GM19351 (cell line): ENCODE data around the gene CDK18.

Experiments used
- ATAC-seq: cut with Tn5 transposase; IDR thresholded peaks from one replicate; pipeline ENCODE4 v1.9.1; 2021; ENCODE audit warnings: mild to moderate bottlenecking, moderate library complexity; ENCODE audit not compliant: unreplicated experiment

The CDK18 gene

DNA sequence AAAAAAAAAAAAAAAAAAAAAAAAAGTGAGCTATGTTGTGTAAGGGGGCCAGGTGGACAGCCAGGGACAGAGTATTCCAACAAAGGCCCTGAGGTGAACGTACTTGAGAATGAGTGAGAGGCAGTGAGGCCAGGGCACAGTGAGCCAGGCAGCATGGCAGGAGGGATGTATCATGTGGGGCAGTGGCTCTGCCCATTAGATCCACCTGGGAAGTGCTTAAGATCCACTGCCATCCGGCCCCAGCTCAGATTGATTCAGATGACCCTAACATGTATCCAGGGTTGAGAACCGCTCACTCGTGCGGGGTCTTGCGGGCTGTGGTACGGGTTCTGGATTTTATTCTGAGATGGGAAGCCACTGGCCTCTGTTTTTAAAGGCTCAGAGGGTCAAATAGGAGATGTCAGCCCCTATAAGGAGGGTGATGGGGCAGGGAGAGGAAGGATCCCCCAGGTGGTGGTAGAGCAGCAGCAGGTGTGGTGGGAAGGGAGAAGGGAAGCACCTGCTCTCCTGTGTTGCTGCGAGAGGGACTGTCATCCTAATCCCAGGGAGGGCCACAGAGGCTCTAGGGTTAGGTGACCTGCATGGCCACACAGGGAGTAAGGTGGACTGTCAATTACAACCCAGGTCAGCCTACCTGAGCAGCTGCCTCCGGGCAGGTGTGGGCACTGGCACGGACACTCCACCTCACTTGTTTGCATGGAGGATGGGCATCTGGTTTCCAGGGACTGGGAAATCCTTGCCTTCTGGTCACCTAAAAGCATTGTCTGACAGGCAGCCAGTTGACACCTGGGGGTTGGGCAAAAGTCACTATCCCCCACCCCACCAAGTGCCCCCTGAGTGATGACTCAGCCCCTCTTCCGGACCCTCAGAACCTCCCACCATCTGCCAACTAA, 31.6 kb downstream of the CDK18 start:
- no peak for ATAC-seq

DNA sequence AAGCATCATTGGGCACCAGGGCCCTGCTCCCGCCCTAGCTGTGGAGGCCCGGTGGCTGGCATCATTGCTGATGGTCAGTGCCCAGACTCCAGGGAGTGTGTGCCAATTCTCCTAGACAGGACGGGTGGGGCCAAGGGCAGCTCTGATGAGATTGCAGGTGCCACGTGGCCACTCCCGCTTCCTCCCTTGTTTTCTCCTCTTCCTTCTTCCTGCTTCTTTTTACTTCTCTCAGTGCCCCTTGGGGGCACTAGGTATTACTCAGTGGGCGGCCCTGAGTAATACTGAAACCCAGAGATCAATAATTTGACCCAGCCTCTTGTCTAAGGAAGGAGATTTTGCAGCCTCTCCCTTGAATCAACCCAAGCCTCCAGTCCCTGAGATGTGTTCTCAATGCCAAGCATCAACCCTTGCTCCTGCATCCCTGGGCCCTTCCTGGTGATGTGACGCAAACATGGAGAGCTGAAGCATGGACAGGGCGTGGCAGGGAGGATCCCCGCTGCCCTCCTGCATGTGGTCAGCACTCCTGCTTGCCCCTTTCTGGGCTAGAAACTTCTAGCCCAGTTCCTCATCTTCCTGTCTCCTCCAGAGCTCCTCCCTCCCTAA, 32.4 kb downstream of the CDK18 start:
- ATAC-seq = no peak

DNA sequence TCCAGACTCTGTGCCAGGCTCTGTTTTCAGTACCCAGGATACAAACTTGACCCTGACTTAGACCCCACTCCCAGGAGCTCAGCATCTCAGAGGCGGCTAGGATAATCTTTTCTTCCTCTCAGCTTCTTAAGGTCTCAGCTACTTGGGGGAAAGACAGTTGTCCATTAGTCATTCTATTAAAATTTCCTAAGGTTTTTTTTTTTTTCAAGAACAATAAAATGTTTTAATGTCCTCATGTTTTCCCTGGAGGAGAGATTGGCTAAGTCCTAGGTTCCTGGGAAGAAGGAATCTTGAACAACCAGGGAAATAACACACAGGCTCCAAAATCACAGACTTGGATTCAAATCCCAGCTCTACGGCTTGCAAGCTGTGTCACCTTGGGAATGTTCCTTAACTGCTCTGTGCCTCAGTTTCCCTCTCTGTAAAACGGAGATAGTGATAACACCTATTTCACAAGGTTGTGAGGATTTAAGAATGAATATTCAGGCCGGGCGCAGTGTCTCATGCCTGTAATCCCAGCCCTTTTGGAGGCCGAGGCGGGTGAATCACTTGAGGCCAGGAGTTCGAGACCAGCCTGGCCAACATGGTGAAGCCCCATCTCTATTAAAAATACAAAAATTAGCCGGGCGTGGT, 33.0 kb downstream of the CDK18 start:
- no peak for ATAC-seq

DNA sequence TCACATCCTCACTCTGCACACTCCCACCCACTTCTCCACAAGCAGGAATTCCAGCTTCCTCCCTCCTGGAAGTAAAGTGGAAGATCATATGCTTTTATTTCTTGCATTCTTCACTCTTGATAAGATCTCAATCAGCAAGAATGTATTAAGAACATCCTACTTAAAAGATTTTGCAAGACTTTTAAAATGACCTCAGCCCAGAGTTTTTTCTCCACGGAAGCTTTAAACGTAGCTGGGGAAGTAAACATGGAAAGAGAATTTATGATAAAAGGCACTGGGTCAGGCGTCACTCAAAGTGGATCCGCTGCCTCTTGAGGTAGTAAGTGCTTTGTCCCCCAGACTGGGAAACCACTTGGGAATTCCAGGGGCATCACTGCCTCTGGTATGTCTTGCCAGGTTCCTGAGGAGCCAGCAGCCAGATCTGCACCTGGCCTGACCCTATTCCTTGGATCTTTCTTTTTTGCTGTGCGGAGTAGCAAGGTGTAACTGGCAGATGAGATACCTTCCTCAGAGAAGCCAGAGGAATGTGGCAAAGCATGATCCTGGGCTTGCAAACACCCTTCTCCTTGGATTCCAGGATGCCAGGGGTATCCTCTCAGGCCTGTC, 33.9 kb downstream of the CDK18 start:
- ATAC-seq = no peak

DNA sequence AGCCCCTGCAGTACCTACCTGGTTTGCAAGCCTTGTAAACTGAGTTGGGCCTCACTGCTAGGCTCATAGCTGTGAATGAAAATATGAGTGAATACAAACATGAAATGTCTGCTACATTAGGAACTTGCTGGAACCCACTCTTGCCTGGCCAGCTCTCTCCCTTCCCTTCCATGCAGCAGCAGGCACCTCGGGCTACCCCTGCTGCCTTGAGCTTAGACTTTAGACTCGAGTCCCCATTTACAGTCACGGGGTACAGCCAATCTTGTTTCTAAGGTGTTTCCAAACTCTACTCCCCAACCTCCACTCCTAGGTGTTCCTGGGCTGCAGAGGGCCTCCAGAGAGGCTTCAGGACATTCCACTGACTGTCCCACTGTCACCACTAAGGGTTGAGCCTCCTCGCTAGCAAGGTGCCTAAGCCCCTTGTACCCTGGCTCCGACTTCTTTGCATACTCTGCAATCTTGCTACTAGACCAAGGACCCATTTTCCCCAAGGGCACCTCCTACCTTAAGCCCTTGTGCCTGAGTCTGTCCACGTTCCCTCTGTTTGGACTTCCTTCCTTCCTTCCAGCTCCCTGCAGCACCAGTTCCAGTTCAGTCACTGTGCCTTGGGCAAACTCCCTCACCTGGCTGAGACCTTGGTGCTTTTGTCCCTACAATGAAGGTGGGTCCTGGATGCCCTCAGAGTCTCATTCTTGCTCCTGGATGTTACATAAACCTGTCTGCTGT, 36.9 kb downstream of the CDK18 start:
- no peak for ATAC-seq

DNA sequence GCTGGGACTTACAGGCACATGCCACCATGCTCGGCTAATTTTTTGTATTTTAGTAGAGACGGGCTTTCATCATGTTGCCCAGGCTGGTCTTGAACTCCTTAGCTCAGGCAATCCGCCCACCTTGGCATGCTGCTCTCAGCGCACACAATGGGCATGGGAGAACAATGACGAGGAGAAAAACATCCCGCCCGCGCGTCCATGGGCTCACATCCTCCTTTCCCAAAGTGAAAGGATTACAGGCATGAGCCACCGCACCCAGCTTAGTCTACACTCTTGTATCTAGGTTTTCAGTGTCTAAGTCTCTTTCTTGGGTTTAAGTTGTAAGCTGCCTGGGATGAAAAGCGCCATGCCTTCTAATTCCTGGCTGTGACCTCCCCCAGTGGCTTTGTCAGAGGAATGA, 37.9 kb downstream of the CDK18 start:
- ATAC-seq = no peak

DNA sequence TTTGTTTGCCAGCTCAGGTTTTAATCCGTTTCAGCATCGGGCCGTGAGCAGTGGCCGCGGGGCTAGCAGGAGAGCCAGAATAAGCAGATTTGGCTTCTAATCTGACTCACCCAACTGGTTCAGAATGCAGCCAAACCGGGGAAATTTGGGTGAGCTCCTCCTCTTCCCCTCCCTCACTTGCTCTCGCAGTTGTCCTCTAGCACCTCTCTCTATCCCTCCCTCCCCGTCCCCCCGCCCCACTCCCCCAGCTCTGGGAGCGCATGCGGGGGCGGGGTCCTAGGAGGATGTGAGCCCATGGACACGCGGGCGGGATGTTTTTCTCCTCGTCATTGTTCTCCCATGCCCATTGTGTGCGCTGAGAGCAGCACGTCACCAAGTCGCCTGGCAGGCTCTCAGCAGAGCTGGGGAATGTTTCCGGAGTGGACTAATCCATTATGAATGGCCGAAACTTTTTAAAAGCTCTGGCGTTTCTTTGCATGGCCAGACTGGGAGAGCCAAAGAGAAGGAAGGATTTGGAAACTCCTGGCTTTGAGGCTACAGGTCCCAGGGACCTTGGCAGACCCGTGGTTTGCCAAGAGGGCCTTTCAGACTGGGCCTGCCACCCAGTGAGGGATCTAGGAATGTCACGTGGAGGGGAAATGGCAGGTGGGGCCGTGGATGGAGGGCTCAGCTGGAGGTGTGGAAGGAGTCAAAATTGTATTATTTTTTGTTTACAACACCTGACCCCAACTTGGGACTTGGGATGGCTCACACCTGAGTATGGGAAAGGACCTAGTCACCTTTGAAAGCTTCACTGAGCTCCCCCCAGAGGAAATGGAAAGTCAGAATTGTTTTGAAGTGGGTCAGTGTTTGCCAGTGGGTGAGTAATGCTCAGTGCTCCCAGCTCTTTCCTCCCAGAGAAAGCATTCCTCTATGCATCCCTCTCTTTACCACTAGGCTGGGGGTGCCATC, 39.2 kb downstream of the CDK18 start:
- ATAC-seq = no peak

DNA sequence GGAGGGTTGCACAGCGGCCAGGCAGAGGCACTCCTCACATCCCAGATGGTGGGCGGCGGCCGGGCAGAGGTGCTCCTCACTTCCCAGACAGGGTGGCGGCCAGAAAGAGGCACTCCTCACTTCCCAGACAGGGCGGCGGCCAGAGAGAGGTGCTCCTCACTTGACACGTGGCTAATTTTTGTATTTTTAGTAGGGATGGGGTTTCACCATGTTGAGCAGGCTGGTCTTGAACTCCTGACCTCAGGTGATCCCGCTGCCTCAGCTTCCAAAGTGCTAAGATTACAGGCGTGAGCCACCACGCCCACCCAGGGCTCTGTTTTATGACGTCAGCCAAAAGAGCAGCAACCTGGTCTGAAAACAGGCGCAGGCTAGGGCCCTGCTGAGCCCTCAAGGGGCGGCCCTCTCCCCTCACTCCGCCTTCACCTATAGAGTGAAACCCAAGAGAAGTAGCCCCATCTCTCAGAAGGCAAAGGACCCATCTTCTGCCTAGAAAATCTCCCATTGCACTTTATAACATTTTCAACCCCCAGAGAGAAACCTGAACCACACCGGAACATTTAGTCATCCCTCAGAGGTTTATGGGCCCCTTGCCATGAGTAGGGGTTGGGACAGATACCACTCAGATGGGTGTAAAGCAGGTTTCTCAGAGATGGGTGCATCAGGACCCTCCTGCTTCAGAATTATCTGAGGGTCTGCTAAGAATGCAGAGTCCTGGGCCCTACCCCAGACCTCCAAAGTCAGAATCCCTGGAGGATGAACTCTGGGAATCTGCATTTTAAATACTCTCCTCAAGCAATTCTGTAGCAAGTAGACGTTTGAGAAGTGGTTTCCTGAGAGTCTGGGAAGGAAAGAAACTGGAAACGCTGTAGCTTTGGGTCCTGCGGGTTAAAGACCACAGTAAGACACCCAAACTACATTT, 40.8 kb downstream of the CDK18 start:
- ATAC-seq = no peak

DNA sequence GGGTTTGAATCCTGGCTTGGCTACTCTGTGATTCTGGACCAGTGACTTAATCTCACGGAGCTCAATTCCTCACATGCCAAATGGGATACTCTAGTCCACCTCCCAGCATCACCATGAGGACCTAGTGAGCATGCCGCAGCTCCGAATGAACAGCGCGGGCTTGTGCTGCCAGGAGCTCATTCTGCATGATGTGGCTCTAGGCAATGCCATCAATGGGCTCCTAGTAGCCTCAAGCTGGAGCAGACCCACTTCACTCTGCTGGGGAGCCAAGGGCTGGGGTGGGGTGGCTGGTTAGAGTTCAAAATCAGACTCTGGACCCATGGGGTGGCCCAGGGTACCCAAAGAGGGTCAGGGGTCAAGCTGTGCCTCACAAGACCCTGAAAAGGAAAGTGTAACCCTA, 41.5 kb downstream of the CDK18 start:
- no peak for ATAC-seq

DNA sequence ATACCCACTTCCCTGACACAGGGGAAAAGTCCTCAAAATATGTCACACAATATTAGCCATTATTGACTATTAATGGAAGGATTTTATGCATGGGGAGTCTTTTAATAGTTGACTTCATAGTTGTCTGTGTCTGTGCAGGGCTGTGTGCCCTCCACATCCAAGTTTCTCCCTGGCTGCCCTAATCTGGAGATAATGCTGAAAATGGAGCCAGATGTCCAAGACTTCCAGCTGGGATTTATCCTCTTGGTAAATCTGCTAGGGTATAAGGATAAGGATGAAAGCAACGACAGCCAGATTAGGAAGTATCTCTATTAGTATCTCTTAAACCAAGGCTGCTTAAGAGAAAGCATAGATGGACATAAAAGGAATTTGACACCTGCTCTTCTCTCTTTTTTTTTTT, 42.1 kb downstream of the CDK18 start:
- ATAC-seq = no peak

DNA sequence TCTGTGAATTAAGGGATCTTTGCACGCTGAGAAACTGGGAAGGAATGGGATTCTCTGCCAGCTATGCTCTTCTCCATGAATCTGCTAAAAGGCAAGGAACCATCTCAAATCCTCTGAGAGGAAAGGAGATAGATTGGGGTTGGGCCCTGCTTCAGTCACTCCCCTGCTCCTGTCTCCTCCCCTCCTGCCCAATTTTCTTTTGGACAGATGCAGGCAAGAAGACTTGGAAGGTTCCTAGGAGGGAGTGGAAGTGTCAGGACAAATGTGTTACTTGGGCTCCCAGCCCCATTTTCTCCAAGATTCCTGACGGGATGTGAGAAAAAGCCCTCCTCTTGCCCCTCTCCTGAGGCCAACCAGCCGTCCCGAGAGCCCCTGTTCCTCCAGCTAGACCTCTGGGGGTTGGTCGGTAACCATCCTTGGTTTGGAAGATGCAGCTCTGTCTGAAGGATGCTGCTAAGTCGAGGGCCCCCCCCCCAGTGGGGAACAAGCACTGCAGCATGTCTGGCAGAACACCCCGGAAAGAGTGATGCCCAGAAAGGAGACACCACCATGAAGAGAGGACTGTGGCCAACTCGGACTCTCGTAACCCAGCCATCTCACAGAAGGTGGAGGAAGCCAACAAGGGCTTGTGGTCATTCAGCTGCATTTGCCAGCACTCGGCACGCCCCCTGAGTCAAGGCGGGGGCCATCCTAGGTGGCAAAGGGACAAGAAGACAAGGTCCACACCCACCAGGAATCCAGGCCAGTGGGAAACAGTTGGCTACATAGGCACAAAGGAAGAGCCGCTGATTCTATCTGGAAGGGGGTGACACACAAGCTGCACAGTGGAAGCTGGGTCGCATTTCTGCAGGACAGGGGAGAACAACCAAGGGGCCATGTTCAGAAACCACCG, 43.7 kb downstream of the CDK18 start:
- no peak for ATAC-seq

DNA sequence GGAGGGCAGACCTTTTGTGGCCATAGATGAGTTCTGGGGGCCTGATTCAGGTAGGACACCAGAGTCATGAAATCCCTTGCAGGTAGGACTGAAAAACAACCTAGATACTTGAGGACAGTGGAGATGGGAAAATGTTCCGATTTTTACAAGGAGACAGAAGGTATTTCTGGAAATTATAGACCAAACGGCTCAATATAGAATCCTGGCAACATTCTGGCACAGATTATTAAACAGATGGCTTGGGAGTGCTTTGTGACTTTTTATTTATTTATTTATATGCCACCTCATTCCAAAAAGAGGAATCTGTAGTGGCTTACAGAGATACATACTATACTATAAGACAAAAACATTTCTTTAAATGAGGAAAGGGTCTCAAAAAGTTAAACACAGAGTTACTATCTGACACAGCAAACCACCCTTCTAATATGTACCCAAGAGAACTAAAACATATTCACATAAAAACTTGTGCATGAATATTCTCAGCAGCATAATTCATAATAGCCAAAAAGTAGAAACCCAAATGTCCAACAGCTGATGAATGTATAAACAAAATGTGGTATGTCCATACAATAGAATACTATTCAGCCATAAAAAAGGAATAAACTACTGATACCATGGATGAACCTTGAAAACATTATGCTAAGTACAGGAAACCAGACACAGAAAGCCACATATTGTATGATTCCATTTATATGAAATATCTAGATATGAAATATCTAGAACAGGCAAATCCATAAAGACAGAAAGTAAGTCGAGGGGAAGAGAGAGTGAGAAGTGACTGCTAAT, 49.8 kb downstream of the CDK18 start:
- ATAC-seq = no peak

DNA sequence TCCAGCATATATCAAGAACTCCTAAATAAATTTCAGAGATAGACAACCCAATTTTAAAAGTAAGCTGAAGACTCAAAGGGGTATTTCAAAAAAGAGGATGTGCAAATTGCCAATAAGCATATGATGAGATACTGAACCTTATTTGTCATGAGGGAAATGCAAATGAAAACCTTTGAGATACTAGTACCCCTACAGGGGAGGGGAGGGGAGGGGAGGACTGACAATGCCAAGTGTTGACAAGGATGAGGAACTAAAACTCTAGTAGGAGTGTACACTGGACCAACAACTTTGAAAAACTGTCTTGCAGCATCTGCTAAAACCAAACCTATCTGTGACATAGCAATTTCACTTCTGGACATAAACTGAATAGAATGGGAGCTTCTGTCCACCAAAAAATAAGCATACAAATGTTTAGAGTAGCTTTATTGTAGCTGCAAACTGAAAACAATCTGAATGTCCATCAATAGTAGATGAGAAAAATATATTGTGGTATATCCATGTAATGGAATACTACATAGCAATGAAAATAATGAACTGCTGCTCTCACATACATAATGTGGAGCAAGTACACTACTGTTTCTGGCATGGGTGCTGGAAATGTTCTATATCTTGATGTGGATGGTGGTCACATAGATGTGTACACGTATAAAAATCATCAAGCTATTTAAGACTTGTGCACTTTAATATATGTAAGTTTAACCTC, 57.2 kb downstream of the CDK18 start:
- no peak for ATAC-seq

DNA sequence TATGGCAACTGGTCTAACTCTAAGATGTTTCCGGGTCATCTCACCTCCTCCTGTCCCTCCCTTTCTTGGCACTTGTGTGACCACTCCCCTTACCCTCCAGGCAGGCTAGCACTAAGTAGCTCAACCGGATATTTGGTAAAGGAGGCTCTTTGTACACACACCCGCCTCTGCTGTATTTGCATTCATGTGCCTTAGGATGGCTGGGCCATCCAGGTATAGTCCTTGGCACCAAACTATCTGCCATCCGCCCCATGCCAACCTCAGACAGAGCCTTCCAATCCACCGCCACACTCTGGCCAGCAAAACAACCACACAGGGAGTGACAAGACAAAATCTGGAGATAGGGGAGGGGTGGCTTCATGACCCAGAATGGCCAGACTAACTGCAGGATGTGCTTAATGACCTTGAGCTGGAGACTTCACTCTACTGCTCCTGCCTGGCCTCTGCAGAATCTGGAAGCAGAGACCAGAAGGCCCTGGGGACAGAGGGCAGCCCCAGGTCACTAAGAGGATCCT, 59.5 kb downstream of the CDK18 start:
- ATAC-seq = no peak

DNA sequence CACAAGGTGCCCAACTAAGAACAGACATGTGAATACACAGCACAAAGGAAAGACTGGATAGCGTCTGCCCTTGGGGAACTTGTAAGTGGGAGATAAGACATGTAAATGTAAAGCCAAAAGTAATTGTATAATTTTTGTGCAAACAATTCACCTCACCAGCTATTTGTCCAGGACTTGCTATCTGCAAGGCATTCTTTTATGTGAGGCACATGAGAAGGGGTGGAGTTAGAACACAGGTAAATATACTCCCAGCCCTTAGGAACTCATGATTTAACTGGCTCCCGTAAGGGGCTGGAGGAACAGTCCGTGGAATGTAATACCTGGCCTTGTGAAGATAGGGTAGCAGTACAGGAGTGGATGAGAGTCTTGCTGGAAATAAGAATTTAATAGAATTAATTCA, 61.3 kb downstream of the CDK18 start:
- no peak for ATAC-seq

DNA sequence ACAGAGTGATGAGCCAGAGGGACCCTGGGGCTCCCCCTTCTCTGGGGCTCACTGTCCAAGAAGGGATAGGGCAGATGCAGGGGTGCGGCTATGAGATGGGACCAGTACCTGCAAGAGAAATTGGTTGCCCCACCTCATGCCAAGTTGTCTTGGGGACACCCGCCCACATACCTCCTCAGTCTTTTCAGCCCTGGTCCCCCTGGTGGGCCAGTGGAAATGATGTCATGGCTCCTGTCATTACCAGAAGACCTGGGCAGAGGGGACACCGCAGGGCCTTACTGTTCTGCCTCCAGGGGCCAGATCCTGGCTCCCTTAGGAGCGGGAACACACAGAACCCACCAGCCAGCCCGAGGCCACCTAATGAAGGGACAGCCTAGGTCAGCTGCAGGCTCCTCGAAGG, 63.2 kb downstream of the CDK18 start:
- no peak for ATAC-seq
